Activated T-helper 9 cell treated with anti-CD3 and anti-CD28 coated beads, Interleukin-2, amount 50 U/mL, for 16 hours (primary cell): ENCODE data around the gene LRCOL1.

Experiments
- DNase-seq: peaks from one replicate; pipeline ENCODE4 v3.0.0-alpha.2; 2020; ENCODE audit warnings: low read depth

LRCOL1 gene

DNA sequence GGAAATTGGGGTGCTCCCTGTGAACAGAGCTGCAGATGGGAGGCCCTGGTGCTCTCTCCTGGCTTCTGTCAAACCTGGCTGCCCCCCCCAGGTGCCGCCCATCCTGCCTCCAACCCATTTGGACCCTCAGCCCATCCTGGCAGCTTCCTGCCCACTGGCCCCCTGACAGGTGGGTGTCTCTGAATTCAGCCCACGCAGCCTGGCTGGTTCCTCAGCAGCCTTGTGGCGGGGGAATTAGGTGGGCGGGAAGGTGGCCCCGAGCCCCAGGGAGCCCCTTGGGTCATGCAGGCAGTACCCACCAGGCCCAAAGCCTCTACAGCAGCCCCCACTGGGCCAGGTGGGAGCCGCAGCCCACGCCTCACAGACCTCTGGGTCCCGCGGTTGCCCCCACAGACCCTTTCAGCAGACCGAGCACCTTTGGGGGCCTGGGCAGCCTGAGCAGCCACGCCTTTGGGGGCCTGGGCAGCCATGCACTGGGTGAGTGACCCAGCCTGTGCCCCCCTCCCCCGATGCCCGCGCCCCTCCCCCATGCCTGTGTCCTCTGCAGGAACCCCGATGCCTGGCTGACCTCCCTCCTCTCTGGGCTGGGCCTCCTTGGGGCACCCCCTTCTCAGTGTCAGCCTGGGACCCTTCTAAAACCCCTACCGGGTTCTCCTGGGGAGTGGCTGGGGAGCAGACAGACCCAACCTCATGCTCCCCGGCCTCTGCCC is 28.9 kb downstream of the LRCOL1 start:
- no peak for DNase-seq

DNA sequence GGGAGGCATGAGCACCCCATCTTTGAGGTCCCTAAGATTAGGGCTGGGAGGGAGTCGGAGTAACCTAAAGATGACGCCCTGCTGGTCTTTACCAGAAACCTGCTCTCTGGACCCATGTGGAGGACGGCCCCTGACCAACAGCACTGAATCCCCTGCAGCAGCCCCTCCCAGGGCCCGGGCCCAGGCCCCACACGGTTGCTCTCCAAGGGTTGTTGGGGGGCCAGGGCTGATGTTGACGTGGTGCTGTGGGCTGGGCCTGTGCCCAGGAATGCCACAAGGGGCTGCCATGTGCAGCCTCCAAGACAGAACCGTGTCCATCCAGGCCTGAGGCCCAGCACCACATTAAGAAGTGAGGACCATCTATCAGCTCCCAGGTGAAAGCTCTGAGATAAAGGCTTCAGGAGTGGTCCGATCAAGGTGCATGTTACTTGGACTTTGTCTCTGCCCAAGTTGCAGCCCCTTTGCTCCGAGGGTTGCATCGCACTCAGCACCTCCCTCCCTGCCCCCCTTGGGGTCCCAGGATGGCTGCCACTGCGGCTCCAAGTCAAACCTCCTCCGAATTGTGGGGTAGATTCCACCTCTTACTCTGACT is 29.6 kb downstream of the LRCOL1 start:
- DNase-seq: no peak

DNA sequence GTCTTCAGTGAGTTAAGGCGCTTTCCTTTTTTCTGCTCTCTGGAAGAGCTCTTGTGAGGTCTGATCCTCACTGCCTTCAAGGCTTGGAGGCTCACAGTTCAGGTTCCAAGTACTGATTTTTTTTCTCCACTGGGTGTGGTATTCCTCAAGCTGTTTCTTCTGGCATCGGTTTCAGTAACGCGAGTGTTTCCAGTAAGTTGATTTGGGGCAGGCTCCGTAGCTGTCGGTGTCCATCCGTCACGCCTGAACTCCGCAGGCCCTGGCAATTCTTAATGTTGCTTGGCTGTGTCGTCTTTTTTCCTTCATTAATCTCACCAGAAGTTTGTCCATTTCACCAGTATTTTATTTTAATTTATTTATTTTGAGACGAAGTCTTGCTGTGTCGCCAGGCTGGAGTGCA is 30.6 kb downstream of the LRCOL1 start:
- DNase-seq: no peak

DNA sequence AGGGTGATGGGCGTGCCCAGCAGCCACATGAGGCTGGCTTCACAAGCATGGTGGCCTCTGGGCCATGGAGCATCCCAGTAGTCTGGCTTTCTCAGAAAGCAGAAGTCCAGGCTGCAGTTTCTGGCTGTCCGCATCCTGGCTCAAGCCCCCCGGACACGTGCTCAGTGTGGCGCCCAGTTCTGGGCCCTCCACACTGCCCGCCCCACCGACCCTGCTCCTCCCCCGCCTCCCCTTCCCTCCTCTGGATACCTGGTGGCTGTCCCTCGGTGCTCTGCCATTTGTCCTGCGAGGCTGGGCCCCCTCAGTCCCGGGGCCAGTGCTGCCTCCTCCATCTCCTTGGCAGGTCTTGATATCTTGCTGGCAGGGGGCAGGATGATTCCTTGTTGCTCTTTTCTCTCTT is 31.6 kb downstream of the LRCOL1 start:
- no peak for DNase-seq

DNA sequence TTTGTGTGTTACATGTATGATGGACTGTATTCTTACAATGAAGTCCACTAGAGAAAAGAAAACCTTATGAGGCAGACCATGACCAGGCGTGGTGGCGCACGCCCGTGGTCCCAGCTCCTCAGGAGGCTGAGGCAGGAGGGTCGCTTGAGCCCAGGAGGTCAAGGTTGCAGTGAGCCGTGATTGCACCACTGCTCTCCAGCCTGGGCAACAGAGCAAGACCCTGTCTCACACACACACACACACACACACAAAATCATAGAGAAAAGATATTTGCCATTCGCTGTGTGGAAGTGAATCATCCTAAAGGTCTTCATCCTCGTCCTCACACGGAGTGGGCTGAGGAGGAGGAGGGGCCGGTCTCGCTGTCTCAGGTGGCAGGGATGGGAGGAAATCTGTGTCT is 32.3 kb downstream of the LRCOL1 start:
- no peak for DNase-seq

DNA sequence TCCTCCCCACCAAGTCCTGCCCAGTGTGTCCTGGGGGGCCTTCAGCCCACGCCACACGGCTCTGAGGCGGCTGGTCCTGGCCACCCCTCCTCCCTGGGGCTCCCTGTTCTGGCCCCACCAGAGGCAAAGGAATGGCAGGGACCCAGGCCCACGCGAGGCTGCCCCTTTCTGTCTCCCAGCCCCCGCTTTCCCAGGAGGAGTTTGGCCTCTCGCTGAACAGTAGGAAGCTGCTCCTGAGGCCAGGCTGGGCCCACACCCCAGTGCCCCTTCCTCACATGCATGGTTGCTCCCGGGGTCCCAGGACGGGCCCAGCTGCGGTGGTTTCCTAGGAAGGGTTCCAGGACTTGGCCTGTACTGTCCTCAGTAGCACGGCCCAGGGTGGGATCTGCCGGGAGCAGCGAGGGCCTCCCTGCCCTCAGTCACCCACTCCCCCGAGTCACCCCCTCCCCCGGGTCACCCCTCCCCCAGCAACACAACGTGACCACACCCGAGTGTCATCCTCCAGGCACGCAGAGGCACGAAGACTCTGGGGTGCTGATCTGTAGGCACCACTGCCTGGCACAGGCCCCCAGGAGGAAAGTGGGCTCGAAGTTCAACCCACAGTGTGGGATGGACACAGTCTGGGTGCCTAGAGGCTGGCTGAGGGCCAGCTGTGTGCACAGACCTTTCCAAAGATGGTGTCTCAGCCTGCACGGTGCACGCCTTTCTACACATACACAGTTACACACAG is 33.0 kb downstream of the LRCOL1 start:
- DNase-seq: no peak

DNA sequence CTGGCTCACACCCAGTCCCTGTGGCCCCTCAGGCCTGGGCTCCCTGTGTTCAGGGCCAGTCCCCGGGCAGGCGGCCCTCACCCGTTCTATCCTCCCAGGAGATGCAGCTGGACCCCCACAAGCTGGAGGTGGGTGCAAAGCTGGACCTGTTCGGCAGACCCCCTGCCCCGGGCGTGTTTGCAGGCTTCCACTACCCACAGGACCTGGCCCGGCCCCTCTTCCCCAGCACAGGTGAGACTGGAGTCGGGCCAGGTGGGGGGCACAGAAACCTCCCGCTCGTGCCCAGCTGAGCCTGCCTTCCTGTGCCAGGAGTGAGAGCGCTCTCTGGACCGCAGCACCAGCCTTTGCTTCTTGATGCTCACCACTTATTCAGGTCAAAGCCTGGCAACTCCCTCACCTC is 33.7 kb downstream of the LRCOL1 start:
- no peak for DNase-seq

DNA sequence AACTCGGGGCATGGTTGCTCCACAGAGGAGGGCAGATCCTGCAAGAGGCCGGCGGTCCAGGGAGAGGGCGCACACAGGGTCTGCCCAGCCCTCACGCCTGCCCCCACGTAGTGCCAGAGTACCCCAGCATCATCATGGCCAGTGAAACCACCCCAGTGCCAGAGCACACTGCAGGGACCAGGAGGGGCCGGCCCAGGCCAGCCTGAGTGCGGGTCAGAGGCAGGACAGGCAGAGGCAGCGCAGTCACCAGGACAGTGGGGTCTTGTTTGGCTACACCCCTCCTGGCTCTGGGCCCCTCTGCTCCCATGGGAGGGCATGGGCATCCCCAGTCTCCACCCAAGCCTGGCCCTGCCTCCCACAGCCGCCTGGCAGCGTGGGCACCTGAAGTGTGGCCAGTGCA is 34.7 kb downstream of the LRCOL1 start:
- DNase-seq: no peak

DNA sequence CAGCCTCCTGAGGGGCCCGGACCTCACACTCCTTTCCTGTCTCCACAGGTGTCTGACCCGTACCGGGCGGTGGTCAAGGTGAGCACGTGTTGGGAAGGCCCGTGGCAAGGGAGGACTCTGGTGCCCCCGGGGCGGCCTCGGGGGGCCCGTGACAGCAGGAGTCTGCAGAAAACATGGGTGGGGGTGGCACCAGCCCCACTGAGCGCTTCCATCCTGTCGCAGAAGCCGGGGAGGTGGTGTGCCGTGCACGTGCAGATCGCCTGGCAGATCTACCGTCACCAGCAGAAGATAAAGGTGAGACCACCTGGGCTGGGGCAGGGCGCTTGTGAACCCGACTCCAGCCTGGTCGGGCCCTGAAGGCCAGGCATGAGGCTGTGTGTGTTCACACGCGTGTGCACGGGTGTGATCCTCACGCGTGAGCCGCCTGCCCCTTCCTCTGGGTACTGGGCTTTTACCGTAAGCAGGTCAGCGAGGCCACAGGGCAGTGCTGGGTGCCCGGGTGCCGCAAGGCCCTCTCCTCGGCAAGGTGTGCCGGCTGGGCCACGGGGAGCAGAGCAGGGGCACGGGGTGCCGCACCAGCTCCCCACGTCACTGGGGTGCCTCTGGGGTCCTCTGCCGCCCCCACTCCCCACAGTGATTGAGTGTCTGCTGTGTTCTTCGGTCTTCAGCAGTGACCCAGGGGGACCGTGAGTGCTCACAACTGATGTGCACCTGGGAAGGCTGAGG is 35.9 kb downstream of the LRCOL1 start:
- no peak for DNase-seq

DNA sequence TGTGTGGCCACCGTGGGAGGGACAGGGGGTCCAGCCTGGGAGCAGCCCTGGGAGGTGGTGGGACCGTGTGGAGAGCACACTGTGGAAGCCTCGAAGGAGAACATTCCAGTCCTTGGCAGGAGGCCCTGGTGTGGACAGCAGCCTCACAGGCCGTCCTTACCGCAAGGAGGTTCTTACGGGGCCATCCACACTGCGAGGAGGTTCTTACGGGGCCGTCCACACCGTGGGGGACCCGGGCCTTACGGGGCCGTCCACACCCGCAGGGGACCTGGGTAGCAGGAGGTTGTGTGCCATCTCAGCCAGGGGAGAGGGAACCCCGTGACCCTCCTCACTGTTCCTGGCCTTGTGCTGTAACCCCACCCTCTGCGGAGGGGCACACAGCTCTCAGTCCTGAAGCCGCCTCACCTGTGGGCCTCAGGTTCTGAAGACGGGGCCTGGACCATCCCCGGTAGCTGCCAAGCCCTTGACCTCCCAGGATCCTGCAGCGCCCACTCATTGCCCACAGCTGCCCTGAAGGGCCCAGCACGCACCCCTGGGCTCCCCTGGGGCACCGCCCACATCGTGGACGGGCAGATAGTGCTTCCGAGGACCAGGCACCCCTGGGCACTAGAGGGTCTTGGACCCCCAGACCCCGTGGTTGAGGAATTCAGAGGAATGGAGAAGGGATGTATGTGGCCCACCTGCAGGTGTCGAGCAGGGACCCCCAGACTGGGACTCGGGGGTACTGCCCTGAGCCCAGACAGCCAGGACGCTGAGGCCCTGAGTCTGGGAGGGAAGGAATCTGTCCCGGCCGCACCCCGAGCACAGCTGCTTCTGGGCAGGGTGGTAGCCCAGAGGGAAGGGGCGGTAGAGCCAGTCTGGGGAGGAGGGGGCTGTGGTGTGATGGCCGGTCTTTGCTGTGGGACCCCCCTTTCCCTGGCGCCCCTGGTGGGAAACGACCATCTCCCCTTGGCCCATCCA is 37.3 kb downstream of the LRCOL1 start:
- no peak for DNase-seq

DNA sequence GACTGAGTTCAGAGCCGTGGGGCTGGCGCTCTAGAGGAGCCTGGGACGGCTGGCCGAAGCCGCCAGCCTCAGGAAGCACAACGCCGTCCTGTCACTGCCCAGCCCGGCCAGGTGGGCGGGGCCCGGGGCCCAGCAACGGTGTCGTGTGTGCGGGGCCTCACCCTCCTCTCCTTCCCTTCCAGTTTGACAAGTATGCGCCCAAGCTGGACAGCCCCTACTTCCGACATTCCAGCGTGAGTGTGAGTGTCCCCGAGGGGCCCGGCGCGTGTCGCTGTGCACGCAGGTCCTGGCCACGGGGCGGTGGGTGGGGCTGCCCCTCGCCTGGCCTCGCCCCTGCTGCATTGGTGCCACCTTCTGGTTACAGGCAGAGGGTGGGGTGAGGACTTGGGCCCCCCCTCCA is 38.3 kb downstream of the LRCOL1 start:
- no peak for DNase-seq

DNA sequence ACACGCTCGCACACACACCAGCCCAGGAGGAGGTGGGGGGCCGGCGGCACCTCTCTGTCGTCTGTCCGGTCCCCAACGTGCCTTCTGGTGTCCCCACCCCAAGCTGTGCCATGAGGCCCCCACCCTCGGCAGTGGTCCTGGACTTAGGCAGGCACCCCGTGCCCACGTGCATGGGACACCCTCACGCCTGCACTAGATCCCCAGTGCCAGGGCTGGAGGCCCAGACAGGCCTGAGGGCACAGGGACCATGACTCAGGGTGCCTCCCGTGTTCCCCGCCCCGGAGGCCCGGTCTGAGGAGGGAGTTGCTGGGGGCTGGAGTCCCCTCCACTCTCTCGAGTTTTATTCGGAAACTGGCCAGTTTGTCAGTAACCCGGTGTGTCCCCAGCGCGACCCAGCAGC is 38.8 kb downstream of the LRCOL1 start:
- DNase-seq: no peak

DNA sequence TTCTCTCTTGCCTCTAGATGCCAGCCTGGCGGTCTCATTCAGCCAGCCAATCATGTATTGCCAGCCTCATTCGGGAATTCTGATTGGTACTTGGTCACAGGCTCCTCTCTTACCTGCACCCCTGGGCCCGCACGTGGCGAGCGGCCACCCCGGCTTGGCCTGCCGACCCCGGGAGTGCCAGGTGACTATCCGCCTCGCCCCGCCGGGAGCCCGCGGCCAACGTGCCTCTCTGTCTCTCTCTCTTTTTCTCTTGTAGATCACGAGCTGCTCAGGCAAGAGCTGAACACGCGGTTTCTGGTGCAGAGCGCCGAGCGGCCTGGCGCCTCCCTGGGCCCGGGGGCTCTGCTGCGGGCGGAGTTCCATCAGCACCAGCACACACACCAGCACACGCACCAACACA is 39.3 kb downstream of the LRCOL1 start:
- no peak for DNase-seq

DNA sequence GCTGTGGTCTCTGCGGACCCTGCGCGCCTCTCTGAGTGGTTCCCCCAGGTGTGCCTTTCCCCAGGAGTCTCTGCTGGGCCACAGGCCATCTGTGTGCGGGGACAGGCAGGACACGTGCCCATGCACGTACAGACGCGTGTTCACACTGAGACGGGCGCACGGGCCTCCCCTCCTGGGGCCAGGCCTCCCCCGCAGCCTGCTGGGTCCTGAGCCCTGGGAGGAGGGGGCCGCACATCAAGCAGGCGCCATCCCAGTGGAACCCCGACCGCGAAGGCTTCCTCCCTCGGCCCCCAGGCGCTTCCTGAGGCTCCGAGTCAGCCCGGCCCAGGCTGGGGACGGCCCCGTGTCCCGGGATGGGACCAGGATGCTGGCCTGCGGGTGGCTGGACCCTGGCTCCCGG is 39.7 kb downstream of the LRCOL1 start:
- DNase-seq: no peak

DNA sequence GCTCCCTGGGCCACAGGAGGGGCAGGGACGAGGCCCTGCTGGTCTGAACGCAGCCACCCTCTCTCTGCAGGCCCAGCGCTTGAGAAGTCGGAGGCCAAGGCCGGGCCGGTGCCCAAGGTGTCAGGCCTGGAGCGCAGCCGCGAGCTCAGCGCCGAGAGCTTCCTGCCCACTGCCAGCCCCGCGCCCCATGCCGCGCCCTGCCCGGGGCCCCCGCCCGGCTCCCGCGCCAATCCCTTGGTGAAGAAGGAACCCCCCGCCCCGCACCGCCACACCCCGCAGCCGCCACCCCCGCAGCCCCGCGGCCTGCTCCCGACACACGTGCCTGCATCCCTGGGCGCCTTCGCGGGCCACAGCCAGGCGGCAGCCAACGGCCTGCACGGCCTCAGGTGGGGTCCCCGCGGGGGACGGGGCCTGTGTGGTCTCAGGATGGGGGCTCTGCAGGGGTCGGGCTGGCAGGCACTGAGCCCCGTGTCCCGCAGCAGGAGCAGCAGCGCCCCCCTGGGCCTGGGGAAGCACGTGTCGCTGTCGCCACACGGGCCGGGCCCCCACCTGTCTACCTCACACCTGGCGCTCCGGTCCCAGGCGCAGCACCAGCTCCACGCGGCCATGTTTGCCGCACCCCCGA is 40.4 kb downstream of the LRCOL1 start:
- no peak for DNase-seq

DNA sequence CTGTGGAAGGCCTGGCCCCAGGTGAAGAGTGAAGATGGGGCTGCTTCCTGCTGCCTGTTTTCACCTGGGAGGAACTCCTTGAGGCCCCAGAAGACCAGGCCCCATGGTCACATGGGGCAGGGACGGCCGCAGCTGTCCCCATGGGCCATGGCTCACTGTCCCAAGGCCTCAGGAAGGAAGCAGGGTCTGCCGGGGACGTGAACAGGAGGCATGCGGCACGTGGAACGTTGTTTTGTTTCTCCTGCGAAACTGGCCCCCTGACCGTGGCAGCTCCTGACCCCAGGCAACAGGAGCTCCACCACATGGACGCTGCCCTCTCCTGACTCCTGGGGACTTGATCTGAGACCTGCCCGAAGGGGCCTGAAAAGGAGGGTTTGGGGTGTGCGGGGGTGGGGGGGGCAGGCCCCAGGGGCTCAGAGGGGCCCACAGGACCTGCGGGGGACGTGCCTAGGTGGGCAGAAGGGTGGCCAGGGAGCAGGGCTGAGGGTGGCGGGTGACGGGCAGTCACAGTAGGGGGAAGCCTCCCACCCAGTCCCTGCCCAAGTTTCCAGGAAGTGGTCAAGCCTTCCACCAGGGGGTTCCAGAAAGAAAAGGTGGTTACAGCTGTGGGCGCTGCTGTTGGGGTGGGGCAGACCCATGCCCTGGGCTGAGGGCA is 41.4 kb downstream of the LRCOL1 start:
- DNase-seq: no peak

DNA sequence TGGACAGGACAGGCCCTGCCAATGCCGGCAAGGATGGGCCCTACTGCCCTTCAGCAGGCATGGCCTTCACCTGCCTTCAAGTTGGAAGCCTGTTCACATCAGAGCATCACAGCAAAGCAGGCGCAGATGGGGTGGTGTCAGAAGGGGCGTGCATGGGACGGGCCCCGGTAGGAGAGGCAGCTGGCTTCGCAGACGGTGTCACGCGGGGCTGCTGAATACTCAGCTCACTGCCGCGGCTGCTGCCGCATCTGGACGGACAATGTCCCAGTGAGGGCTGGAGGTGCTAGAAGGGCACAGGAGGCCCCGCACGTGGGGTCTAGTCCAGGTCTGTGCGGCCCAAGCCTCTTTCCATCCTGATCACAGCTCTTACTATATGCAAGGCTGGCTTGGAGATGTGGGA is 42.1 kb downstream of the LRCOL1 start:
- DNase-seq: no peak

DNA sequence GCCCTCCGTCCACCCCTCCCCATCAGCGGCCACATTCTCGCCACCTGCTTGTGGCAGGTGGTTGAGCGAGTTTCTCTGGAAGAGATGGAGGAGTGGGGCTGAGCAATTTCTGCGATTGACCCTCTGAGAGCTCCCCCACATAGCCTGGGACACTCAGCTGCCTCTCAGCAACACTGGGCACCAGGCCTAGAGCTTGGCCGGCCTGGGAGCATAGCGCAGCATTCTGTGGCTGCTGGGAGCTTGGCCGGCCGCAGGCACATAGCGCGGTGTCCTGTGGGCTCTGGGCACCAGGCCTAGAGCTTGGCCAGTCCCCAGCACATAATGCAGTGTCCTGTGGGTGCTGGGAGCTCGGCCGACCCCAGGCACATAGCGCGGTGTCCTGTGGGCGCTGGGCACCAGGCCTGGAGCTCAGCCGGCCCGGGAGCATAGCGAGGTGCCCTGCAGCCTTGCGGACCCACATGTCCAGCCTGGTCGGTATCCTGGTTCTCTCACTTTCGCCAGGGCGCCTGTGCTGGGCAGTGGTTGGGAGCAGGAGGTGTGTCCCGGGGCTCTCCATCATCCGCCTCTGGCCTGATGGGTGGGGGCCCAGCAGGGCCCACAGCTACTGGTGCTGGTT is 43.8 kb downstream of the LRCOL1 start:
- no peak for DNase-seq

DNA sequence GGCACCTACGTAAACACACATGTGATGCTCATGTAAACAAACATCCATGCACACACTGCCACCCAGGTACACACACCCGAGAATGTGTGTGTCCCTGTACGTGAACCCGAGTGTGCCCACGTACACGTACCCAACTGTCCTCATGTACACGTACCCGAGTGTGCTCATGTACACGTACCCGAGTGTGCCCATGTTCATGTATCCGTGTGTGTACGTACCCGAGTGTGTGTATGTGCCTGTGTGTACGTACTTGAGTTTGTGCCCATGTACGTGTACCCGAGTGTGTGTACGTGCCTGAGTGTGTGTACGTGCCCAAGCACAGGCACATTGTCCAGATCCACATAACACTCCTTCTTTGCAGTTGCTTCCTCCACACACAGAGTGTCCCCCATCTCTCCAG is 45.0 kb downstream of the LRCOL1 start:
- no peak for DNase-seq

DNA sequence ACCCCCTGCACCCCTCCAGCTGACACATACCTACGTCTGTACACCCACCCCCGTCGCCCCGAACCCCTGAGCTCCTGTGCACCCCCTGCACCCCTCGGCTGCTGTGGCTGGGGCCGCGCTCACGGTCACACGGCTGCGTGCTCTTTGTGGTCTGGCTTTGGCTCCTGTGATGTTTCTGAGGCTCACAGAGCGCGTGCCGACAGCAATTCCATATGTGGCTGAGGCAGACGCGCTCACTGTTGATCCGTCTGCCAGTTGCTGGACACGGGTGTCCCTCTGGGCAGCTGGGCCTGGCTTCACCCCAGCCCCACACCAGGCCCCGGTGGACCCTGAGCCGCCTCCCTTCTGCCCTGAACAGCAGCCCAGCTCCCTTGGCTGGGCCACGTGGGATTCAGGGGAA is 46.5 kb downstream of the LRCOL1 start:
- no peak for DNase-seq
